HepG2 (cell line): Measurements from ENCODE around the gene WNT3. TPM values are rescaled to one million over a fixed set of nuclear protein-coding genes. Genes with fewer than 3 reads are reported as not detected.

Experiments used
- ATF7-NPFF ChIP-seq: sonication (generic); formaldehyde crosslinking; IDR thresholded peaks from 2 replicates; pipeline ENCODE4 v1.8.1; 2023; ENCODE audit warnings: mild to moderate bottlenecking, low read depth, missing genetic modification reagents, moderate library complexity
- BCL6 ChIP-seq: IDR thresholded peaks from 2 replicates; pipeline ENCODE4 v1.6.1; 2016; ENCODE audit warnings: missing genetic modification reagents, missing compliant biosample characterization
- HDAC1 ChIP-seq: sonication (generic); formaldehyde crosslinking; IDR thresholded peaks from 2 replicates; pipeline ENCODE4 v1.5.1; 2020; ENCODE audit warnings: mild to moderate bottlenecking, missing genetic modification reagents
- NCOR1 ChIP-seq: fragments of 200-600 bp; sonication (generic); IDR thresholded peaks from 2 replicates; pipeline ENCODE4 v1.7.0; 2017; ENCODE audit warnings: antibody characterized with exemption, low read length, borderline replicate concordance
- NFKBIZ ChIP-seq: IDR thresholded peaks from 2 replicates; pipeline ENCODE4 v1.6.1; 2018; ENCODE audit warnings: missing genetic modification reagents, missing compliant biosample characterization
- NONO ChIP-seq, 2 experiments: fragments of 450-650 bp in 1 of 2; sonication (generic) in 1 of 2; formaldehyde crosslinking in 1 of 2; IDR thresholded peaks in 1 of 2; conservative IDR thresholded peaks in 1 of 2; 2 replicates each; pipeline versions ENCODE4 v1.6.1 to v1.8.0; 2017 to 2022; ENCODE audit warnings: mild to moderate bottlenecking in 1 of 2, missing genetic modification reagents in 1 of 2, moderate library complexity in 1 of 2
- PCBP1 ChIP-seq: fragments of 200-400 bp; formaldehyde crosslinking; IDR thresholded peaks from 2 replicates; pipeline ENCODE4 v1.6.1; 2017; ENCODE audit warnings: mild to moderate bottlenecking, low read depth, low read length, borderline replicate concordance
- PHF8 ChIP-seq: sonication (generic); formaldehyde crosslinking; IDR thresholded peaks from 2 replicates; pipeline ENCODE4 v1.5.0; 2020; ENCODE audit warnings: missing genetic modification reagents
- RCOR2 ChIP-seq: IDR thresholded peaks from 2 replicates; pipeline ENCODE4 v1.6.1; 2016; ENCODE audit warnings: missing biosample characterization, missing genetic modification reagents
- SNAI1 ChIP-seq: sonication (generic); formaldehyde crosslinking; IDR thresholded peaks from 2 replicates; pipeline ENCODE4 v1.5.0; 2020; ENCODE audit warnings: mild to moderate bottlenecking, missing genetic modification reagents, borderline replicate concordance
- SP4 ChIP-seq: sonication (generic); formaldehyde crosslinking; IDR thresholded peaks from 2 replicates; pipeline ENCODE4 v1.8.1; 2023; ENCODE audit warnings: mild to moderate bottlenecking, missing genetic modification reagents
- SRSF4 ChIP-seq: fragments of 200-400 bp; formaldehyde crosslinking; IDR thresholded peaks from one replicate; pipeline ENCODE4 v1.6.1; 2018; ENCODE audit warnings: mild to moderate bottlenecking, low read depth, low read length, moderate library complexity; ENCODE audit not compliant: poor library complexity, severe bottlenecking
- TOPORS ChIP-seq: sonication (generic); formaldehyde crosslinking; IDR thresholded peaks from 2 replicates; pipeline ENCODE4 v1.8.0; 2023; ENCODE audit warnings: mild to moderate bottlenecking, missing genetic modification reagents
- TP53 ChIP-seq: sonication (generic); formaldehyde crosslinking; conservative IDR thresholded peaks from 2 replicates; pipeline ENCODE4 v1.4.0; 2020; ENCODE audit warnings: missing genetic modification reagents
- ZFP36L1 ChIP-seq: sonication (generic); formaldehyde crosslinking; IDR thresholded peaks from 2 replicates; pipeline ENCODE4 v1.8.0; 2022; ENCODE audit warnings: mild to moderate bottlenecking, missing genetic modification reagents, moderate library complexity
- ZFX ChIP-seq: sonication (generic); formaldehyde crosslinking; IDR thresholded peaks from 2 replicates; pipeline ENCODE4 v1.4.0; 2020; ENCODE audit warnings: mild to moderate bottlenecking, low read depth, missing genetic modification reagents, moderate library complexity
- ZNF431 ChIP-seq: sonication (generic); formaldehyde crosslinking; IDR thresholded peaks from 2 replicates; pipeline ENCODE4 v1.9.0; 2022; ENCODE audit warnings: missing genetic modification reagents, low read depth, mild to moderate bottlenecking, borderline replicate concordance
- ZNF569 ChIP-seq: sonication (generic); formaldehyde crosslinking; IDR thresholded peaks from 2 replicates; pipeline ENCODE4 v1.5.0; 2020; ENCODE audit warnings: mild to moderate bottlenecking, missing genetic modification reagents, moderate library complexity, borderline replicate concordance
- ZNF772 ChIP-seq: sonication (generic); formaldehyde crosslinking; IDR thresholded peaks from 2 replicates; pipeline ENCODE4 v1.5.0; 2020; ENCODE audit warnings: mild to moderate bottlenecking, missing genetic modification reagents
- ZSCAN12 ChIP-seq: sonication (generic); formaldehyde crosslinking; IDR thresholded peaks from 2 replicates; pipeline ENCODE4 v1.9.0; 2021; ENCODE audit warnings: mild to moderate bottlenecking, missing genetic modification reagents
- polyA plus RNA-seq, 8 experiments: library from polyadenylated mRNA; depleted of rRNA in 3 of 8; stranded (reverse) in 7 of 8; unstranded in 1 of 8; fragments of >200 nt; fragmentation: Illumina TruSeq in 4 of 8; extraction: Trizol in 4 of 8; gene quantifications; 2 replicates each; pipeline versions ENCODE4 v1.2.1 to v1.2.3, GENCODE V29; 2011 to 2016; ENCODE audit warnings: low read depth in 4 of 8, missing spikeins in 1 of 8, mixed read lengths in 1 of 8; ENCODE audit not compliant: insufficient read depth in 1 of 8
- total RNA-seq, 5 experiments: library from RNA; depleted of rRNA; stranded (reverse); fragments of >200 nt; fragmentation: Illumina TruSeq; extraction: Trizol; gene quantifications; 2 replicates each; pipeline ENCODE4 v1.2.3, GENCODE V29; 2016; ENCODE audit warnings: low read depth in 1 of 5
- TF ChIP-seq, protein P1 (sequence below): sonication (generic); formaldehyde crosslinking; IDR thresholded peaks from 2 replicates; pipeline ENCODE4 v1.5.1; 2020; ENCODE audit warnings: missing genetic modification reagents, mild to moderate bottlenecking, borderline replicate concordance
- TF ChIP-seq, protein P2 (sequence below): sonication (generic); formaldehyde crosslinking; IDR thresholded peaks from 2 replicates; pipeline ENCODE4 v1.8.1; 2023; ENCODE audit warnings: missing genetic modification reagents, inconsistent platforms, borderline replicate concordance
- TF ChIP-seq, protein P3 (sequence below): sonication (generic); formaldehyde crosslinking; IDR thresholded peaks from 2 replicates; pipeline ENCODE4 v1.8.1; 2023; ENCODE audit warnings: mild to moderate bottlenecking, moderate library complexity, missing genetic modification reagents
- TF ChIP-seq, protein P4 (sequence below): sonication (generic); formaldehyde crosslinking; IDR thresholded peaks from 2 replicates; pipeline ENCODE4 v1.5.0; 2020; ENCODE audit warnings: missing genetic modification reagents, mild to moderate bottlenecking, borderline replicate concordance

WNT3 gene
- total and polyA plus RNA-seq, 2 of the 13 experiments (the other 11 are each of a cell fraction or from before 2014, with no cell fraction given) = 8.5 to 10.3 TPM

DNA sequence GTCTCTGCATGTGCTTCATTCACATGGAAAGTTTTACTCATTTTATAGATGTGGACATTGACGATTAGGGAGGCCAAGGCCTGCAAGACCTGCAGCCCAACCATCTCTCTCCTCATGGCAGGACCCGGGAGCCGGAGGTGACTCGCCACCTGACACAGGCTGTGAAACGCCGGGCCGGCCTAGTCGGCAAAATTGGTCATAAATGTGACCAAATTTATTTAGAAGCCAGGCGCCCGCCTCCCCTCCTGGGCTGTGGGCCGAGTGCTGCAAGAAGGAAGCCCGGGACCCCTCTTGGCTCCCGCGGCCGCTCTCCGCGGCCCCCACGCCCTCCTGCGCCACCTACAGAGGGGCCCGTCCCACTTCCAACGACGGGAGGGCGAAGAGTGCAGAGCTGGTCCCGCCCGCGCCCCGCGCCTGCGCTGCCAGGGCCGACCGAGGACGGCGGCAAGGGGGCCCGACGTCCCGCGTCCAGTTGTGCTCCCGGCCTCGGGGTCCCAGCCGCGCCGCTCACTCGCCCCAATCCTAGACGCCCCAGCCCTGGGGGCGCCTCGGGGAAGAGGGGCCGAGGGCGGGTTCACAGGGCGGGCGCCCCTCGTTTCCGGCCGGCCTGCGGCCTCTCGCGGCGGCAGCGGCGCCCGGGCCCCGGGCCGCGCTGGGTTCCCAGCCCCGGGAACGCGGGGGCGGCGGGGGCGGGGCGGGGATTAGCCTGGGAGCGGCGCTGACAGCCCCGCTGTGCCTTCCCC lies 47.5 kb downstream of the WNT3 start (continued):
- TF ChIP-seq HDAC1 (CRISPR knock-in tag) = peak; percentile 52; the same call in 1 of the 2 replicates
- TF ChIP-seq PHF8 = peak; percentile 70
- no peak for TF ChIP-seq PCBP1
- TF ChIP-seq ZFP36L1 (CRISPR knock-in tag) = peak; percentile 6; the same call in 1 of the 2 replicates
- no peak for TF ChIP-seq NONO (IDR thresholded peaks at IDR 0.05)
- no peak for TF ChIP-seq NONO (CRISPR knock-in tag; conservative IDR thresholded peaks at IDR 0.05)
- TF ChIP-seq, protein P1, sequence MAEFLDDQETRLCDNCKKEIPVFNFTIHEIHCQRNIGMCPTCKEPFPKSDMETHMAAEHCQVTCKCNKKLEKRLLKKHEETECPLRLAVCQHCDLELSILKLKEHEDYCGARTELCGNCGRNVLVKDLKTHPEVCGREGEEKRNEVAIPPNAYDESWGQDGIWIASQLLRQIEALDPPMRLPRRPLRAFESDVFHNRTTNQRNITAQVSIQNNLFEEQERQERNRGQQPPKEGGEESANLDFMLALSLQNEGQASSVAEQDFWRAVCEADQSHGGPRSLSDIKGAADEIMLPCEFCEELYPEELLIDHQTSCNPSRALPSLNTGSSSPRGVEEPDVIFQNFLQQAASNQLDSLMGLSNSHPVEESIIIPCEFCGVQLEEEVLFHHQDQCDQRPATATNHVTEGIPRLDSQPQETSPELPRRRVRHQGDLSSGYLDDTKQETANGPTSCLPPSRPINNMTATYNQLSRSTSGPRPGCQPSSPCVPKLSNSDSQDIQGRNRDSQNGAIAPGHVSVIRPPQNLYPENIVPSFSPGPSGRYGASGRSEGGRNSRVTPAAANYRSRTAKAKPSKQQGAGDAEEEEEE (CRISPR knock-in tag) = no peak
- TF ChIP-seq, protein P2, sequence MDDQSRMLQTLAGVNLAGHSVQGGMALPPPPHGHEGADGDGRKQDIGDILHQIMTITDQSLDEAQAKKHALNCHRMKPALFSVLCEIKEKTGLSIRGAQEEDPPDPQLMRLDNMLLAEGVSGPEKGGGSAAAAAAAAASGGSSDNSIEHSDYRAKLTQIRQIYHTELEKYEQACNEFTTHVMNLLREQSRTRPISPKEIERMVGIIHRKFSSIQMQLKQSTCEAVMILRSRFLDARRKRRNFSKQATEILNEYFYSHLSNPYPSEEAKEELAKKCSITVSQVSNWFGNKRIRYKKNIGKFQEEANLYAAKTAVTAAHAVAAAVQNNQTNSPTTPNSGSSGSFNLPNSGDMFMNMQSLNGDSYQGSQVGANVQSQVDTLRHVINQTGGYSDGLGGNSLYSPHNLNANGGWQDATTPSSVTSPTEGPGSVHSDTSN (CRISPR knock-in tag) = 0 out of 2 replicates have a peak, but pooled peaks have one; percentile 58
- no peak for TF ChIP-seq RCOR2 (CRISPR knock-in tag)
- TF ChIP-seq NCOR1 = no peak
- TF ChIP-seq NFKBIZ = 0 out of 2 replicates have a peak, but pooled peaks have one; percentile 28
- TF ChIP-seq TOPORS (CRISPR knock-in tag) = peak; percentile 75; the same call in 1 of the 2 replicates
- TF ChIP-seq BCL6 (CRISPR knock-in tag) = 0 out of 2 replicates have a peak, but pooled peaks have one; percentile 7
- 0 out of 2 replicates have a peak, but pooled peaks have one; percentile 65 for TF ChIP-seq ZSCAN12 (CRISPR knock-in tag)
- TF ChIP-seq ZFX = peak; percentile 92
- TF ChIP-seq SNAI1 (CRISPR knock-in tag) = 0 out of 2 replicates have a peak, but pooled peaks have one; percentile 9
- TF ChIP-seq, protein P3, sequence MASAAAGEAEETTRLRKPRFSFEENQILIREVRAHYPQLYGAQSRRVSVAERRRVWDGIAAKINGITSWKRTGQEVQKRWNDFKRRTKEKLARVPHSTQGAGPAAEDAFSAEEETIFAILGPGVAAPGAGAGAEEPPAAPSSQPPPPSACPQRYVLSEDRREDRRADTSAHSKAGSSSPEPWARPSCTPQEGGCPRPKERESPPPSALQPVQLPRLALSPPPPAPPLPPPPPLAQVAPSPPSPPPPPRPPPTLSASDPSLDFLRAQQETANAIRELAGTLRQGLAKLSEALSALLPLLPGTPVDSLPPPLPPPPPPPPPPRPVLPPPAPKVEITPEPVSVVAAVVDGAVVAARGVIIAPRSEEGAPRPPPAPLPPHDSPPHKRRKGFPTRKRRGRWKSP (CRISPR knock-in tag) = peak; percentile 20
- no peak for TF ChIP-seq ZNF431 (CRISPR knock-in tag)
- TF ChIP-seq ZNF569 (CRISPR knock-in tag) = peak; percentile 74; the same call in 1 of the 2 replicates
- TF ChIP-seq ZNF772 (CRISPR knock-in tag) = no peak; the same call in none of the 2 replicates
- TF ChIP-seq, protein P4, sequence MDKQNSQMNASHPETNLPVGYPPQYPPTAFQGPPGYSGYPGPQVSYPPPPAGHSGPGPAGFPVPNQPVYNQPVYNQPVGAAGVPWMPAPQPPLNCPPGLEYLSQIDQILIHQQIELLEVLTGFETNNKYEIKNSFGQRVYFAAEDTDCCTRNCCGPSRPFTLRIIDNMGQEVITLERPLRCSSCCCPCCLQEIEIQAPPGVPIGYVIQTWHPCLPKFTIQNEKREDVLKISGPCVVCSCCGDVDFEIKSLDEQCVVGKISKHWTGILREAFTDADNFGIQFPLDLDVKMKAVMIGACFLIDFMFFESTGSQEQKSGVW (CRISPR knock-in tag) = no peak
- TF ChIP-seq SP4 (CRISPR knock-in tag) = no peak
- no peak for TF ChIP-seq TP53 (CRISPR knock-in tag)
- TF ChIP-seq SRSF4 = no peak
- peak; percentile 56; the same call in 1 of the 2 replicates for TF ChIP-seq ATF7-NPFF (CRISPR knock-in tag)
